Right cardiac atrium (tissue), 5 donors: Measurements from ENCODE around the gene TFCP2L1. TPM values are rescaled to one million over a fixed set of nuclear protein-coding genes. Genes with fewer than 3 reads are reported as not detected.
"Not testable (repeated sequence)": the region's sequence is repeated elsewhere in the genome, so short reads cannot be mapped to it uniquely, and the experiment has no call there.

Source experiments
- ATAC-seq, 2 donors: fragments of 200-7000 bp; cut with Tn5 transposase; one replicate each; pipeline versions ENCODE4 v1.8.0 to v1.9.1; 2020; ENCODE audit warnings: moderate library complexity in 2 of 2, mild to moderate bottlenecking in 1 of 2
- DNase-seq, 3 donors: peaks; one replicate each; pipeline ENCODE4 v3.0.0-alpha.2; 2020
- H3K27ac ChIP-seq: one replicate; pipeline ENCODE4 v1.5.1; 2013; ENCODE audit warnings: mild to moderate bottlenecking, low read length, control low read depth, moderate library complexity
- H3K27me3 ChIP-seq: one replicate; pipeline ENCODE4 v1.6.1; 2013; ENCODE audit not compliant: control insufficient read depth, insufficient read depth
- H3K4me1 ChIP-seq: one replicate; pipeline ENCODE4 v1.6.1; 2013; ENCODE audit warnings: low read length; ENCODE audit not compliant: control insufficient read depth, insufficient read depth
- H3K4me3 ChIP-seq: one replicate; pipeline ENCODE4 v1.5.1; 2013; ENCODE audit warnings: low read length, control low read depth
- H3K9me3 ChIP-seq: one replicate; pipeline ENCODE4 v1.6.1; 2013; ENCODE audit warnings: low read length; ENCODE audit not compliant: control insufficient read depth
- WGBS: extraction: QIAGEN DNeasy Blood & Tissue Kit; methylation state at CpG from one replicate; pipeline ENCODE4 v1.1.7; 2013; 5-methylcytosine and 5-hydroxymethylcytosine counted together
- intact Hi-C, 4 donors: fragments of 100-400 bp; cut with DNase I; formaldehyde crosslinking; loops; one replicate each; pipeline versions ENCODE4 v1.11.0 to v1.14.0; 2022 to 2023
- polyA plus RNA-seq: library from polyadenylated mRNA; stranded (reverse); fragments of 200-250 nt; gene quantifications from one replicate; pipeline ENCODE4 v1.2.3, GENCODE V29; 2013
- total RNA-seq, 4 donors: library from RNA; stranded (reverse); fragmentation: NEBNext Ultra II Directional; extraction: Animal tissue kit (Norgen Biotek cat#: 25700); gene quantifications; one replicate each; pipeline ENCODE4 v1.2.1, GENCODE V29; 2021
- donor health status: healthy with polysubstance abuse.
- donor health status: DM: no; HTN: yes; CAD: no.
- donor health status: DM: no; HTN: no; CAD: no.
- donor health status: DM: no; HTN: yes; CAD: no; lungs with severe emphysema.
- donor health status: DM: yes; HTN: yes; CAD: no.

TFCP2L1 gene
- total and polyA plus RNA-seq, 5 donors, result 0.11 to 0.88 (median 0.38) TPM

DNA sequence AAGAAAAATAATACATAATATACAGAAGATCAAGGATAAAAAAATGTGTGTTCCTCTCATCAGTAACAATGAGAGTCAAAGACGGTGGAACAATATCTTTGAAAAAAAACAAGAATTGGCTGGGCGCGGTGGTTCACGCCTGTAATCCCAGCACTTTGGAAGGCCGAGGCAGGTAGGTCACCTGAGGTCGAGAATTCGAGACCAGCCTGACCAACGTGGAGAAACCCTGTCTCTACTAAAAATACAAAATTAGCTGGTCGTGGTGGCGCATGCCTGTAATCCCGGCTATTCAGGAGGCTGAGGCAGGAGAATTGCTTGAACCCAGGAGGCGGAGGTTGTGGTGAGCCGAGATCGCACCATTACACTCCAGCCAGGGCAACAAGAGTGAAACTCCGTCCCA is 28.7 kb upstream of the TFCP2L1 start:
- intact Hi-C loops, H3K4me1 ChIP-seq, H3K27ac ChIP-seq, H3K4me3 ChIP-seq, H3K27me3 ChIP-seq, ATAC-seq, DNase-seq, H3K9me3 ChIP-seq: not testable (repeated sequence)
- WGBS, result 87% methylated on average over 15 of the region's 15 CpGs

DNA sequence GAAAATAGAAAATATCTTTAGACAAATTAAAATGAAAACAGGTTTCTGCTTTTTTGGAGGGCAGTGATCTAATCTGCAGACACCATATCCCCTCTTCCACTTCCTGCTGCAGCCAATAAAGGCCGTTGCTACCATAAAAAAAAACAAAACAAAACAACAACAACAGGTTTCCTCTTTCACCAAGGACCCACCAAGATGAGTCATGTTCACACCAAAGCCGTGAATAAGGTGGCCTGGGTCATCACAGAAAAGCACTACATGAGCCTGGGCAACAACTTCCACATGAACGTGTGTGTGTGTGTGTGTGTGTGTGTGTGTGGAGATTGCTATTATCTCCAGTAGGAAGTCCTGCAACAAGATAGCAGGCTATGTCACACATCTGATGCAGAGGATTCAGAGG is 24.8 kb upstream of the TFCP2L1 start:
- H3K27ac ChIP-seq, result no peak overlapping the region
- DNase-seq, result no peak
- WGBS, result 23% methylated on average over 3 of the region's 3 CpGs
- H3K4me1 ChIP-seq, result no peaks in the 10 kb centered on the region
- ATAC-seq, result no peak
- intact Hi-C loops, result no loop called here
- no peak overlapping the region for H3K4me3 ChIP-seq
- H3K27me3 ChIP-seq, result no peaks in the 10 kb centered on the region
- H3K9me3 ChIP-seq, result no peaks in the 10 kb centered on the region

DNA sequence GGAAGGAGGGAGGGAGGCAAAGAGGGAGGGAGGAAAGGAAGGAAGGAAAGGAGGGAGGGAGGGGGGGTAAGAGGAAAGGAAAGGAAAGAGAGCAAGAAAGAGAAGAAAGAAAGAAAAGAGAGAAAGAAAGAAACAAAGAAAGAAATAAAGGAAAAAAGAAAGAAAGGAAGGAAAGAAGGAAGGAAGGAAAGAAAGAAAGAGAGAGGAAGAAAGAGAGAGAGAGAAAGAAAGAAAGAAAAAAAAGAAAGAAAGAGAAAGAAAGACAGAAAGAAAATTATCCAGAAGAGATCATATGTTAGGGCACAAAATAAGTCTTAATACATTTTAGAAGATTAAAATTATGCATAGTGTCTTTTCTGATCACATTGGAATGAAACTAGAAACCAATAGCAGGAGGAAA is 24.3 kb upstream of the TFCP2L1 start:
- no peak for DNase-seq

DNA sequence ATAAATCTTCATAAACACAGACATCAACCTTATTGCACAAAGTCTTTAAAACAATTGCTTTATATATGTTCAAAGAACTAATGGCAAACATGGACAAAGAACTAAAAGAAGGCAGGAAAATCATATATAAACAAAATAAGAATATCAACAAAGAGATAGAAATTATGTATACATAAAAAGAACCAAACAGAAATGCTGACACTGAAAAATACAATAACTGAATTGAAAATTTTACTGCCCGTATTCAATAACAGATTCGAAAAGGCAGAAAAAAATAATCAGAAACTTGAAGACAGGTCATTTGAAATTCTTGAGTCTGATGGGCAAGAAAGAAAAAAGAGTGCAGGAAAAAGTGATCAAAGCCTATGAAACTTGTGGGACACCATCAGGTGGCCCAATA is 22.0 kb upstream of the TFCP2L1 start:
- ATAC-seq (no peak), DNase-seq (no peak)
- intact Hi-C loops, result no loop called here
- H3K27ac ChIP-seq, result no peak overlapping the region
- WGBS, result 92% methylated on average over 2 of the region's 2 CpGs
- no peaks in the 10 kb centered on the region for H3K9me3 ChIP-seq
- no peak overlapping the region for H3K4me3 ChIP-seq
- H3K27me3 ChIP-seq, result no peaks in the 10 kb centered on the region
- no peaks in the 10 kb centered on the region for H3K4me1 ChIP-seq

More for the DNA sequence above, 24.3 kb upstream of the TFCP2L1 start:
- ATAC-seq, result no peak
- intact Hi-C loops, result no loop called here
- Histone ChIP-seq H3K9me3 (no peaks in the 10 kb centered on the region), H3K27me3 (no peaks in the 10 kb centered on the region), H3K4me3 (no peak overlapping the region), H3K4me1 (no peaks in the 10 kb centered on the region), H3K27ac (no peak overlapping the region)

DNA sequence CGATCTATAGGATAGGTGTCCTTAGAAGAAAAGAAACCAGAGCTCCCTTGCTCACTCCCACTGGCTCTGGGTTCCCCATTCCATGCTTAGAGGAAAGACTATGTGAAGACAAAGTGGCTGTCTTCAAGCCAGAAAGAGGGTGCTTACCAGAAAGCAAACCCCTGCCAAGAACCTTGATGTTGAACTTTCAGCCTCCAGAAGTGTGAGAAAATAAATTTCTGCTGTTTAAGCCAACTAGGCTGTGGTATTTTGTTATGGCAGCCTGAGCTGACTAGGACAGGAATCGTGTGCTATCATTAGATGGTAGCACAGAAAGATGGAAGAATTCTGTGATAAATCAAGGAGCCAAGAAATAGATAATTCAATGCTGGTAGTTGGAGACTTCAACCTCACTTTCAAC is 19.9 kb upstream of the TFCP2L1 start:
- 71% methylated on average over 2 of the region's 2 CpGs for WGBS
- no peaks in the 10 kb centered on the region for H3K9me3 ChIP-seq
- no peaks in the 10 kb centered on the region for H3K4me1 ChIP-seq
- intact Hi-C loops, result no loop called here
- H3K4me3 ChIP-seq, result no peak overlapping the region
- DNase-seq, result no peak
- H3K27me3 ChIP-seq, result no peaks in the 10 kb centered on the region
- H3K27ac ChIP-seq, result no peak overlapping the region
- no peak for ATAC-seq

DNA sequence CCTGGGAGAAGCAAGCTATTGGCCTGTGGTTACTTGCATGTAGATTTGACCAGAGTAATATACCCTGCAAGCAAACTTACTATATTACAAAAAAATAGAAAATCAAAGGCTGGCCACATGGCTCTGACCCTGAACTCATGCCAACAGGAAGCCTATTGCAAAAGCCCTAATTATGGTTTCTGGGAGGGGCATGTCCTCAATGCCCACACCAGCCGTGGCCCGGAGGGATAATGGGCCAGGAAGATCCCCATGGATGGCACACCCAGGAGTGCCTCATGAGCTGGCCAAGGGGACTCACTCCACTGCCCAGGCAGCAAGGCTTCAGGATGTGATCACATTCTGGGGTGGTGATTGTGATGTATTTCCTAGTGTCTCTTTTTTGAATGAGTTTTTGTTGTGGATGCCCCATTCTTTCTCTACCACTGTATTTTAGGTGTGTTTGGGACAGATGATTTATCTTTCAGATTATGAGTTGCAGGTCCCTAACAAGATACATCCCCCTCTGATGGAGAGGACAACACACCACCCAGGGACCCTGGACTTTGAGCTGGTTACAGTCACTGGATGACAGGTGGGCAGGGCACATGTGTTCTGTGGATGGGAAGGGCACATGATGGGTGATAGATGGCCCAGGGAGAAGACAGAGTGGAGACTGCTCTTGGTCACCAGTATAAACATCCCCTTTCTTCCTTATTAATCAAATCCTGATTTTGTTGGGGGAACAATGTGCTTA is 18.7 kb upstream of the TFCP2L1 start:
- intact Hi-C loops, result no loop called here
- no peaks in the 10 kb centered on the region for H3K9me3 ChIP-seq
- H3K27ac ChIP-seq, result no peak overlapping the region
- WGBS, result 43% methylated on average over 2 of the region's 2 CpGs
- no peaks in the 10 kb centered on the region for H3K27me3 ChIP-seq
- H3K4me1 ChIP-seq, result no peaks in the 10 kb centered on the region
- no peak overlapping the region for H3K4me3 ChIP-seq
- ATAC-seq (no peak), DNase-seq (no peak)

DNA sequence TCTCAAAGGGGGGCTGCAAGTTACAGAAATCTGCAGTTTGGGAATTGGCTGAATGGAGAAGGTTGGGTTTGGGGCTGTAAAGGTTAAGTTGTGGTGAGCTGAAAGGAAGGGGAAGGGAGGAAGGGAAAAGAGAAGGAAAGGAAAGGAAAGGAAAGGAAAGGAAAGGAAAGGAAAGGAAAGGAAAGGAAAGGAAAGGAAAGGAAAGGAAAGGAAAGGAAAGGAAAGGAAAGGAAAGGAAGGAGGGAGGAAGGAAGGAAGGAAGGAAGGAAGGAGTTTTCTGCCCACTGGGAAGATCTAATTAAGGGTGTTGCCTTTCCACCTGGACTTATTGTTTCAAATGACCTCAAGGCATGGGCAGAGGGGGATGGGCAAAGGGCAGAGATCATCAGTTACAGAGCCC is 16.2 kb upstream of the TFCP2L1 start:
- DNase-seq, H3K27ac ChIP-seq, H3K27me3 ChIP-seq, intact Hi-C loops, H3K4me3 ChIP-seq, ATAC-seq, H3K4me1 ChIP-seq, H3K9me3 ChIP-seq: not testable (repeated sequence)

DNA sequence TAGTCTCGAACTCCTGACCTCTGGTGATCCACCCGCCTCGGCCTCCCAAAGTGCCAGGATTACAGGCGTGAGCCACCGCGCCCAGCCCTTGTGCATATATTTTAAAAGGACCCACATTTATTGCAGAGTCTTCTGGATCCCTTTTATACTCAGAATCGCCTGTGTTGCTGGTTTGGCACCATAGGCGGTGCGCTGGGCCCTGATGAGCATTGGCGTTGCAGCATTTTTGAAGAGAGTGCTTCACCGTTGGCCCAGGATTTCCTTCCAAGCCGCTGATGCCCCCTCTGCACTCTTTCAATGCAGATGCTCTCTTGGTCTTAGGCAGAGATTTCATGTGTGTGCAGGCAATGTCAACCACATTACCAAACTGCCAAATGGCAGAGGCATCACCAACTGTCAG is 13.5 kb upstream of the TFCP2L1 start:
- no peak for ATAC-seq
- WGBS, result 93% methylated on average over 12 of the region's 12 CpGs
- Histone ChIP-seq H3K27ac (no peak overlapping the region), H3K4me3 (no peak overlapping the region), H3K4me1 (no peaks in the 10 kb centered on the region), H3K9me3 (no peaks in the 10 kb centered on the region), H3K27me3 (no peaks in the 10 kb centered on the region)
- DNase-seq, result no peak
- intact Hi-C loops, result no loop called here

DNA sequence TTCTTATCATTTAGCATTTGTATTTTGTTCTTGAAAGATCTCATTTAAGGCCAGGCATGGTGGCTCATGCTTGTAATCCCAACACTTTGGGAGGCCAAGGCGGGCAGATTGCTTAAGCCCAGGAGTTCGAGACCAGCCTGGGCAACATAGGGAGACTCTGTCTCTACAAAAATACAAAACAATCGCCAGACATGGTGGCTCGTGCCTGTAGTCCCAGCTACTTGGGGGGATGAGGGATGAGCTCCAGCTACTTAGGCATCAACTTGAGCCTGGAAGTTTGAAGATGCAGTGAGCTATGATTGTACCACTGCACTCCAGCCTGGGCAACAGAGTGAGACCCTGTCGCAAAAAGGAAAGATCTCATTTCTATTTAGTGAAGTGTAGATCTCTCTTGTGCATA is 12.9 kb upstream of the TFCP2L1 start:
- H3K9me3 ChIP-seq, H3K4me1 ChIP-seq, intact Hi-C loops, DNase-seq, H3K27ac ChIP-seq, H3K27me3 ChIP-seq, H3K4me3 ChIP-seq, ATAC-seq: not testable (repeated sequence)
- WGBS, result 83% methylated on average over 5 of the region's 5 CpGs

DNA sequence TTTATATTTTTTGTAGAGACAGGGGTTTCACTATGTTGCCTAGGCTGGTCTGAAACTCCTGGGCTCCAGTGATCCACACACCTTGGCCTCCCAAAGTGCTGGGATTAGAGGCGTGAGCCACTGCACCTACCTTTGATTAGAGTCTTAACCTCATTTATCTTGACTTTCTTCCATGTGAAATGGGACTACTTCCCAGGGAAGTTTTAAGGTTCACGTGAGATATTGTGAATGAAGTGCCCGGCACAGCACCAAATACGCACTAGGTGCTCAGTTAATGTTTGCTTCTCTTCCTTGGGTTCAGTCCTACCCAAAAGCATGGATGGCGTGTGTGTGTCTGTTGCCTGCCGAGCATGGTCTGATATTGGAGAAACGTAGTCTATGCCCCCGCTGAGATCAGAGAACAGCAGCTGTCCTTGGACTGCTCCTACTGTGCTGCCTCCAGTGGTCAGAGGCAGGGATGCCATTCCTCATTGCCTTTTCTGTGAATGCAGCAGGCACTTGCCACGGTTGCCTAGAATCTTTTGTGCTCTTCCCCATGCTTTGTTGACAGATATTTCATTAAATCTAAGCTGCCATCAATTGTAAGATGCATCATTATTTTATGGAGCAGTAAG is 12.3 kb upstream of the TFCP2L1 start:
- H3K9me3 ChIP-seq, result no peaks in the 10 kb centered on the region
- ATAC-seq (peak in 1 of 2 donors; percentile 57), DNase-seq (no peak)
- intact Hi-C loops, result no loop called here
- no peaks in the 10 kb centered on the region for H3K27me3 ChIP-seq
- H3K4me3 ChIP-seq, result no peak overlapping the region
- WGBS, result 45% methylated on average over 9 of the region's 9 CpGs
- H3K27ac ChIP-seq, result no peak overlapping the region
- H3K4me1 ChIP-seq, result no peaks in the 10 kb centered on the region

DNA sequence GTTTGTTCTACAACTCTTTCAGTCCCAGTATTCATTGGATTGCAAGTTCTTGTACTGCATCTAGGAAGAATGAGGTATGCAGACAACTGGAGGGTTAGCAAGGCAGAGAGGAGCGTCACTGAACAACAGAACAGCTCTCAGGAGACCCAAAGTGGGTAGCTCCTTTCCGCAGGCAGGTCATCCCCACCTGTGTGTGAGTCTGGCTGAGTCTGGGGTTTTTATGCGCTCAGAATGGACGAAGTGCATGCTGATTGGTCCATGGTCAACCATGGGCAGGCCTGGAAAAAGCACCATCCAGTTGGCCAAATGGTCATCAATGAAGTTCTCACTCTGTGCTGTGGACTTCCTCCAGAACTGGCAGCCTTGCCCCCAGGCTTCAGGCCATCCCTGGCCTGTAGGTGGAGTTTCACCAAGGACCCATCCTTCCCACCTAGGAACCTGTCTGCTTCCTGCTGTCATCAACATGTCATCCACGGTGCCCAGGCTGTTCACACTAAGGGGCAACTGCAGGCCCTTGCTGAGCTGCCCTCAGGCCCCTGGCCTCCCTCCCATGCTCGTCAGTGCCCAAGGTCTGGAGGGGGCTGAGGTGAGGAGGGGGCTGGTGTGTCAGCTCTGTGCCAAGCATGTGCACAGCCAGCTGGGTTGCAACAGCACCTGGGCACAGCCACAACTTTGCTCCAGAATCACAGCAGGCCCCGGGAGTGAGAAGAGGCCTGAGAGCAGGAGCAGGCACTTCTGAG is 11.1 kb upstream of the TFCP2L1 start:
- no peak for ATAC-seq
- Histone ChIP-seq H3K4me3 (no peak overlapping the region), H3K9me3 (no peaks in the 10 kb centered on the region), H3K27me3 (no peaks in the 10 kb centered on the region), H3K4me1 (no peaks in the 10 kb centered on the region), H3K27ac (no peak overlapping the region)
- DNase-seq, result no peak
- 86% methylated on average over 7 of the region's 7 CpGs for whole genome bisulfite sequencing
- intact Hi-C loops, result no loop called here
